Gastrocnemius medialis (tissue), 4 donors: ENCODE data around the gene ZDHHC17.

Experiments
- CTCF ChIP-seq, 5 experiments: fragments of 450-650 bp in 3 of 5; fragments of 200-600 bp in 2 of 5; sonication (generic) in 2 of 5; IDR thresholded peaks in 4 of 5; conservative IDR thresholded peaks in 1 of 5; 1 replicate in 4 of 5; 2 replicates in 1 of 5; pipeline ENCODE4 v1.5.1; 2016 to 2019; ENCODE audit warnings: antibody characterized with exemption in 5 of 5, mild to moderate bottlenecking in 3 of 5, moderate library complexity in 3 of 5
- POLR2A ChIP-seq, 2 donors: fragments of 450-650 bp; IDR thresholded peaks; one replicate each; pipeline ENCODE4 v1.6.1; 2017; ENCODE audit warnings: antibody characterized with exemption in 2 of 2, mild to moderate bottlenecking in 2 of 2, moderate library complexity in 2 of 2

DNA sequence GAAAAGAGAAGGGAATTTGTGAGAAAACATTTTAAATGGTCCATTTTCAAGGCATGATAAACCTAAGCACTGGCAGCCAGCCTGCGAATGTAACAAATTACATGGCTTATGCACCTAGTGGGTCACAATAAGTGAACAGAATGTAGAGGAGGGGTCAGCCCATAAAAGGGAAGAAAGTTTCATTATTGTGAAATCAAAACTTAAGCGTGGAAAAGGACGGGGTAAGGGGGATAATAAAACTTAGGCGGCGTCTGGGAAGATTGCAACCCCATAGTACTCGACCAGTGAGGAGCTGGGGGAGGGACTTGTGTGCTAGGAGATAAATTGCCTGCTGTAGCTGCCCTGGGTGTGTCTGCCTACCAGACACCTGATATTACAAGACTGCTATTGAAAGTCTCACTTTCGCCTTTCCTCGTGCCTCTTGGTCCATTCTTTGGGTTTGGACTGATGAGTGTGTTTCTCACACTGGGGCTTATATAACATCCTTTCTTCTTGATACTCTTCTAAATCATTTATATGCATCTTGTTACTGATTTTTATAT, 40.6 kb downstream of the ZDHHC17 start:
- TF ChIP-seq CTCF (IDR thresholded peaks at IDR 0.05 in 4 of 5, conservative IDR thresholded peaks at IDR 0.05 in 1 of 5) (no peak), POLR2A (IDR thresholded peaks at IDR 0.05) (no peak)
